GM19372 (cell line): ENCODE results near the gene CPNE2.
"Not testable (repeated sequence)": the region's sequence is repeated elsewhere in the genome, so short reads cannot be mapped to it uniquely, and the experiment has no call there.

ENCODE experiments used
- ATAC-seq: cut with Tn5 transposase; IDR thresholded peaks from one replicate; pipeline ENCODE4 v1.9.1; 2021; ENCODE audit warnings: mild to moderate bottlenecking, low read depth, moderate library complexity; ENCODE audit not compliant: unreplicated experiment

The CPNE2 gene

GRCh38 chr16:57069053-57069452, 23.3 kb upstream of the CPNE2 start:
- no peak for ATAC-seq

- ATAC-seq, result no peak
These were observed 22.6 kb upstream of the CPNE2 start for GRCh38 chr16:57069635-57070370.

- ATAC-seq, result no peak
These were observed 22.0 kb upstream of the CPNE2 start for GRCh38 chr16:57070424-57070823.

- ATAC-seq, result not testable (repeated sequence)
These were observed 21.2 kb upstream of the CPNE2 start for GRCh38 chr16:57071081-57071732.

- ATAC-seq, result no peak
These were observed 20.4 kb upstream of the CPNE2 start for GRCh38 chr16:57071831-57072582.

- no peak for ATAC-seq
These were observed 19.6 kb upstream of the CPNE2 start for GRCh38 chr16:57072616-57073275.

GRCh38 chr16:57077714-57078113, 14.7 kb upstream of the CPNE2 start:
- ATAC-seq, result no peak

GRCh38 chr16:57081744-57082143, 10.6 kb upstream of the CPNE2 start:
- ATAC-seq, result no peak

GRCh38 chr16:57082664-57083063, 9.7 kb upstream of the CPNE2 start:
- ATAC-seq, result no peak

- ATAC-seq, result no peak
These were observed 8.8 kb upstream of the CPNE2 start for GRCh38 chr16:57083485-57084126.

- no peak for ATAC-seq
These were observed 8.1 kb upstream of the CPNE2 start for GRCh38 chr16:57084257-57084770.

GRCh38 chr16:57084996-57085395, 7.4 kb upstream of the CPNE2 start:
- no peak for ATAC-seq

GRCh38 chr16:57087003-57087402, 5.4 kb upstream of the CPNE2 start:
- no peak for ATAC-seq

- ATAC-seq, result no peak
These were observed 3.0 kb upstream of the CPNE2 start for GRCh38 chr16:57089406-57089805.

GRCh38 chr16:57091200-57091974, 996 bp upstream of the CPNE2 start:
- ATAC-seq, result no peak

- ATAC-seq, result no peak
These were observed 516 bp downstream of the CPNE2 start for GRCh38 chr16:57092786-57093411.

GRCh38 chr16:57093666-57094564, 1.5 kb downstream of the CPNE2 start:
- no peak for ATAC-seq

GRCh38 chr16:57094911-57095310, 2.5 kb downstream of the CPNE2 start:
- ATAC-seq, result no peak
